ENCODE results near the gene WDR54.

GRCh38 chr2:74387346-74387745 is 34.2 kb upstream of the WDR54 start:
- no peak for TF ChIP-seq CTCF (IDR thresholded peaks at IDR 0.05)
- TF ChIP-seq POLR2A (IDR thresholded peaks at IDR 0.05): no peak
